ENCODE measurements around the gene BNIP2. TPM values are rescaled to one million over a fixed set of nuclear protein-coding genes. Genes with fewer than 3 reads are reported as not detected.

BNIP2 gene
- total RNA-seq, 1 donor from 2014 or later, result 70.2 TPM

- Mint-ChIP-seq H3K27ac (ENCODE audit: unreplicated experiment) (no peak overlapping the region), H3K9me3 (ENCODE audit: unreplicated experiment) (no peaks in the 10 kb centered on the region), H3K27me3 (ENCODE audit: unreplicated experiment) (peaks cover 1% of the 10 kb centered on the region), H3K36me3 (ENCODE audit: unreplicated experiment) (no peaks in the 10 kb centered on the region), H3K4me1 (ENCODE audit: low read depth, unreplicated experiment) (no peaks in the 10 kb centered on the region), H3K4me3 (ENCODE audit: unreplicated experiment) (no peak overlapping the region)
- TF ChIP-seq CTCF (IDR thresholded peaks at IDR 0.05; ENCODE audit: partially characterized antibody, unreplicated experiment), result no peak
- no peak for DNase-seq
Observed at GRCh38 chr15:59674361-59674877, 14.7 kb downstream of the BNIP2 start.

GRCh38 chr15:59668556-59668955 is 20.6 kb downstream of the BNIP2 start:
- no peak for DNase-seq
- H3K36me3 Mint-ChIP-seq (ENCODE audit: unreplicated experiment), result no peaks in the 10 kb centered on the region
- no peaks in the 10 kb centered on the region for H3K9me3 Mint-ChIP-seq (ENCODE audit: unreplicated experiment)
- no peaks in the 10 kb centered on the region for H3K4me1 Mint-ChIP-seq (ENCODE audit: low read depth, unreplicated experiment)
- H3K27ac Mint-ChIP-seq (ENCODE audit: unreplicated experiment), result no peak overlapping the region
- TF ChIP-seq CTCF (IDR thresholded peaks at IDR 0.05; ENCODE audit: partially characterized antibody, unreplicated experiment), result no peak
- H3K4me3 Mint-ChIP-seq (ENCODE audit: unreplicated experiment), result no peak overlapping the region
- peaks cover 1% of the 10 kb centered on the region for H3K27me3 Mint-ChIP-seq (ENCODE audit: unreplicated experiment)

- Mint-ChIP-seq H3K36me3 (ENCODE audit: unreplicated experiment) (no peaks in the 10 kb centered on the region), H3K4me3 (ENCODE audit: unreplicated experiment) (no peak overlapping the region), H3K27me3 (ENCODE audit: unreplicated experiment) (no peaks in the 10 kb centered on the region), H3K9me3 (ENCODE audit: unreplicated experiment) (no peaks in the 10 kb centered on the region), H3K27ac (ENCODE audit: unreplicated experiment) (no peak overlapping the region), H3K4me1 (ENCODE audit: low read depth, unreplicated experiment) (no peaks in the 10 kb centered on the region)
- no peak for TF ChIP-seq CTCF (IDR thresholded peaks at IDR 0.05; ENCODE audit: partially characterized antibody, unreplicated experiment)
- no peak for DNase-seq
Observed at GRCh38 chr15:59662260-59662659, 26.9 kb downstream of the BNIP2 start.

- H3K9me3 Mint-ChIP-seq (ENCODE audit: unreplicated experiment), result no peaks in the 10 kb centered on the region
- H3K36me3 Mint-ChIP-seq (ENCODE audit: unreplicated experiment), result no peaks in the 10 kb centered on the region
- H3K4me3 Mint-ChIP-seq (ENCODE audit: unreplicated experiment), result no peak overlapping the region
- no peak for TF ChIP-seq CTCF (IDR thresholded peaks at IDR 0.05; ENCODE audit: partially characterized antibody, unreplicated experiment)
- H3K27ac Mint-ChIP-seq (ENCODE audit: unreplicated experiment), result no peak overlapping the region
- no peaks in the 10 kb centered on the region for H3K4me1 Mint-ChIP-seq (ENCODE audit: low read depth, unreplicated experiment)
- H3K27me3 Mint-ChIP-seq (ENCODE audit: unreplicated experiment), result no peaks in the 10 kb centered on the region
- DNase-seq, result no peak
Observed at GRCh38 chr15:59659366-59659765, 29.8 kb downstream of the BNIP2 start.

GRCh38 chr15:59657635-59658125 is 31.4 kb downstream of the BNIP2 start:
- Mint-ChIP-seq H3K27ac (ENCODE audit: unreplicated experiment) (peak overlapping the region; percentile 30), H3K27me3 (ENCODE audit: unreplicated experiment) (no peaks in the 10 kb centered on the region), H3K36me3 (ENCODE audit: unreplicated experiment) (peaks cover 3% of the 10 kb centered on the region), H3K4me1 (ENCODE audit: low read depth, unreplicated experiment) (no peaks in the 10 kb centered on the region), H3K4me3 (ENCODE audit: unreplicated experiment) (peak overlapping the region; percentile 80), H3K9me3 (ENCODE audit: unreplicated experiment) (no peaks in the 10 kb centered on the region)
- no peak for TF ChIP-seq CTCF (IDR thresholded peaks at IDR 0.05; ENCODE audit: partially characterized antibody, unreplicated experiment)
- no peak for DNase-seq
